ENCODE measurements around the gene AK8.

DNA sequence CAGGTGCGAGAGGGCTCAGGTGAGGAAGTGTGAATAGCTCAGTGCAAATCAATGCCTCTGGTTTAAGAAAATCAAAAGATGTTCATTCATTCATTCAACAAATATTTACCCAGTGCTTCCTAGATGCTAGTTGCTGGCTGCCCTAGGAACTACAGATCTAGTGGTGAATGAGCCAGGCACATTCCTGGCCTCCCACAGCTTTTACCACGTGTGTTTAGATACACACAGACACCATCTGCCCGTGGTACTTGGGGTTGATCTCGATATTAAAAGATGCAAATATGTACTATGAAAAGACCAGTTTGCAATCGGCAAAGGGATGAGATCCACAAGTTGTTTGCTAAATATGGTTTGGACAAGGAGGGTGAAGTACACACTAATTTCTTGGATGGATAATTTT is 129.6 kb downstream of the AK8 start:
- TF ChIP-seq, protein P1, sequence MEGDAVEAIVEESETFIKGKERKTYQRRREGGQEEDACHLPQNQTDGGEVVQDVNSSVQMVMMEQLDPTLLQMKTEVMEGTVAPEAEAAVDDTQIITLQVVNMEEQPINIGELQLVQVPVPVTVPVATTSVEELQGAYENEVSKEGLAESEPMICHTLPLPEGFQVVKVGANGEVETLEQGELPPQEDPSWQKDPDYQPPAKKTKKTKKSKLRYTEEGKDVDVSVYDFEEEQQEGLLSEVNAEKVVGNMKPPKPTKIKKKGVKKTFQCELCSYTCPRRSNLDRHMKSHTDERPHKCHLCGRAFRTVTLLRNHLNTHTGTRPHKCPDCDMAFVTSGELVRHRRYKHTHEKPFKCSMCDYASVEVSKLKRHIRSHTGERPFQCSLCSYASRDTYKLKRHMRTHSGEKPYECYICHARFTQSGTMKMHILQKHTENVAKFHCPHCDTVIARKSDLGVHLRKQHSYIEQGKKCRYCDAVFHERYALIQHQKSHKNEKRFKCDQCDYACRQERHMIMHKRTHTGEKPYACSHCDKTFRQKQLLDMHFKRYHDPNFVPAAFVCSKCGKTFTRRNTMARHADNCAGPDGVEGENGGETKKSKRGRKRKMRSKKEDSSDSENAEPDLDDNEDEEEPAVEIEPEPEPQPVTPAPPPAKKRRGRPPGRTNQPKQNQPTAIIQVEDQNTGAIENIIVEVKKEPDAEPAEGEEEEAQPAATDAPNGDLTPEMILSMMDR (conservative IDR thresholded peaks at IDR 0.05; ENCODE audit: low read depth, low read length), result no peak
- no peak for TF ChIP-seq POLR2A (IDR thresholded peaks at IDR 0.05; ENCODE audit: low read depth, low read length)
- TF ChIP-seq, protein P2, sequence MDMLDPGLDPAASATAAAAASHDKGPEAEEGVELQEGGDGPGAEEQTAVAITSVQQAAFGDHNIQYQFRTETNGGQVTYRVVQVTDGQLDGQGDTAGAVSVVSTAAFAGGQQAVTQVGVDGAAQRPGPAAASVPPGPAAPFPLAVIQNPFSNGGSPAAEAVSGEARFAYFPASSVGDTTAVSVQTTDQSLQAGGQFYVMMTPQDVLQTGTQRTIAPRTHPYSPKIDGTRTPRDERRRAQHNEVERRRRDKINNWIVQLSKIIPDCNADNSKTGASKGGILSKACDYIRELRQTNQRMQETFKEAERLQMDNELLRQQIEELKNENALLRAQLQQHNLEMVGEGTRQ (IDR thresholded peaks at IDR 0.05; ENCODE audit: low read depth, low read length), result no peak; the same call in 1 of the 2 replicates
- no peak for TF ChIP-seq RAD21 (IDR thresholded peaks at IDR 0.05; ENCODE audit: low read length)
- no peak for TF ChIP-seq CHD1 (IDR thresholded peaks at IDR 0.05; ENCODE audit: low read depth, low read length)

All from IMR-90 (cell line).